NCI-H524 treated with DMSO at 0.1 percent for 48 hours (cell line): ENCODE data around the gene RAP1GAP2.

Experiments
- DNase-seq: peaks from one replicate; lab custom pipeline; 2025; lab: John Stamatoyannopoulos, UW

RAP1GAP2 gene

GRCh38 chr17:2853283-2854142 is 57.3 kb downstream of the RAP1GAP2 start:
- no peak for DNase-seq

- no peak for DNase-seq
These were observed 58.2 kb downstream of the RAP1GAP2 start for GRCh38 chr17:2854143-2855055.

DNA sequence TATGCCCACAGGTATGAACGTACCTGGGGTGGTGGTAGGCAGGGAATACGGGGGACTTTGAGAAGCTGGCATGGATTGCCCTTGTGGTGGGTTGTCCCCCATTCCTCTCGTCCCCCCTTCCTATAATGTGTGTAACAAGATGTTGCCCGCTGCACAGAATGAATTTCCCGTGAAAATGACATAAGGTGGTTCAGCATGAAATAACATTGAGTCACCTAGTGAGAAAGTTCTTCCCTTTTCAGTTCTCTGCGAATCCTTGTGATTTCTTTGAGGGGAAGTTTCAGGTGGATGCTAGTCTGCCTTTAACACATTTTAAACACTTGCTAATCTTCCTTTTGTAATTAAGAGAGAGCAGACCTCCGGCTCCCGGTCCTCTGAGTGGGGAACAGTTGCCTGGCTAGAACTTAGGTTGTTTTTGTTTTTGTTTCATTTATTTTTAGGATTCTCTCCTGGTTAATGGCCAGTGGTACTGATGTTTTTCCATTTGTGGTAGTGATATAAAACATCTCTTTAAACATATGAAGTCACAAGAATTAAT is 58.9 kb downstream of the RAP1GAP2 start:
- no peak for DNase-seq

DNA sequence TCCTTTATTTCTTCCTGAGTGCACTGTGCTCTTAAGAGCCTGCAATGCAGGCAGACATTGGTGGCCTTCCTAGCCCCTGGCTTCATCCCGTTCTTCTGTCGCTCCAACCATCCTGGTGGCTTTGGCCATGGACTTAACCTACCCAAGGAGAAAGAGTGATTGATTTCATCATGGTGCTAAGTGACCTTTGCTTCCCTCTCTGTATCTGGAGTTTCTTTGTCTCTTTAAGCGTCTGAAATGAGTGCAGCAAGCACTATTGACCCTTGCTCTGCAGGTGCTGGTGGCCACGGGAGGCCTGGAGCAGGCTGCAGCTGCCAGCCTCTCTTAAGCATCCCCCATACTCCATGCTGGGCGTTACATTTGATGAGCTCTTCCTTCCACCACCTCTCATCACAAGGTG is 60.5 kb downstream of the RAP1GAP2 start:
- no peak for DNase-seq

DNA sequence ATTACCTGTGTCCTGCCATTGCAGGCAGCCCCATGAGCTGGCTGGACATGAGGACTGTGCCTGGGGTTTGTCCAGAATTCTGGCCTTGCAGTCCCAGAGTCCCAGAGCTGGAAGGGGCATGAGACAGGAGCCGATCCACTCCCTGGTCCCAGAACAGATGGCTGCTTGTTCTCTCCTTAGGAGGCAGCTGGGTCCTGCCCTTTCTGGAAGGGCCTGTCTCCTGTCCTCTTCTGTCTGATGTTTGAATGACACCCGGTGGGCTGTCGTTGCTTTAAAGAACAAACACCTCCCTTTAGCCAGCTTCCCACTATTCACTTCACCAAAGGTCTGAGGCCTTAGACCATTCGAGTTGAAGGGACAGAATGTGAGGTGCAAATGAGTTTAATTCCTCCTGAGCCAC is 63.8 kb downstream of the RAP1GAP2 start:
- DNase-seq: peak; percentile 38

DNA sequence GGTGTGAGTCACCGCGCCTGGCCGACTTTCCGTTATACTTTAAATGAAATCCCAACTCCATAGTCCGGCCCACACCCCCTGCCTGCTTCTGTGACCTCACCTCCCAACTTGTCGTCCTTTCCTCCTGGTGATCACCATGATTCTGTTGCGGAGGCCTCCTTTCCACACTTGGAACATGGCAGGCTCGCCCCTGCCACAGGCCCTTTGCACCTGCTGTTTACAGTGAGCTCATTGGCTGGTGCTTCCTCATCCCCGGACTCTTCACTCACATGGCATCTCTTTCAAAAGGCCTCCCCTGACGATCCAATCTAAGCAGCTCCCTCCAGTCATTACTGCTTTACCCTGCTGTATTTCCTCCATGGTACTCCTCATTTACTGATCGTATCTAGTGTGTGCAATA is 64.6 kb downstream of the RAP1GAP2 start:
- DNase-seq: no peak

DNA sequence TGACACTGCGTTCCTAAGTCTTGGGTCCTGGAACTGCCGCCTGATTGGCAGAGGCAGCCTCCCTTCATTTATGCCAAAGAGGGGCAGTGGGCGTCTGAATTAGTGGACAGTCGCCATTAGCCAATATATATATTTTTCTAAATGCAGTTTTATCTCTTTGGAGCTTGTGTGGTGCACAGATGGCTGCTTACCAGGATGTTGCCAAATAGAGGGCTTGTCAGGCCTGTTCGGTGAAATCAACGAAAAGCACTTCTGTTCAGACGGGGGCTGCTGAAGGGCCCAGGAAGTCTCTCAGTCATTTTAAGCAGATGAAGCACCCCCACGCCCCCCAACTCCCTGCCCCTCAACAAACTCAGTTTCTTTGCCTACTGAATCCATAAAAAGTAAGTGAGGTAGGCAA is 66.0 kb downstream of the RAP1GAP2 start:
- DNase-seq: no peak

- no peak for DNase-seq
These were observed 67.0 kb downstream of the RAP1GAP2 start for GRCh38 chr17:2863204-2863603.

DNA sequence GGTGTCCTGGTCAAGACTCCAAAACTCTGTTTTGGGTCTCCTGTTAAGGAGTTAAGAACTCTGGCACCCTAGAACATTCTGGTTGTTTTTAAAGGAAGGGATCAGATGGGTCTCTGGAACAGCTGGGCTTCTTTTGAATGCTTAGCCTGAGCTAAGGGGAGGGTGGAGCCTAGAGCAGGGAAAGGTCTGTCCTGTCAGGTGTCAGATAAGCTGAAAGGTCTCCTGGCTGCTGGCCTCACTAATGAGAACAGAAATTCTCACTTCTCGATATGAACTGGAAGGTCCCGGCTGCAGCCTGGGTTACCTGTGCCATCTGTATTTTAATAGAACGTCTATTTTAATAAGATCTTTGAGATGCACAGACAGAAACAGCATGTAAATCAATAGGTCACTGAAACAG is 69.0 kb downstream of the RAP1GAP2 start:
- no peak for DNase-seq

DNA sequence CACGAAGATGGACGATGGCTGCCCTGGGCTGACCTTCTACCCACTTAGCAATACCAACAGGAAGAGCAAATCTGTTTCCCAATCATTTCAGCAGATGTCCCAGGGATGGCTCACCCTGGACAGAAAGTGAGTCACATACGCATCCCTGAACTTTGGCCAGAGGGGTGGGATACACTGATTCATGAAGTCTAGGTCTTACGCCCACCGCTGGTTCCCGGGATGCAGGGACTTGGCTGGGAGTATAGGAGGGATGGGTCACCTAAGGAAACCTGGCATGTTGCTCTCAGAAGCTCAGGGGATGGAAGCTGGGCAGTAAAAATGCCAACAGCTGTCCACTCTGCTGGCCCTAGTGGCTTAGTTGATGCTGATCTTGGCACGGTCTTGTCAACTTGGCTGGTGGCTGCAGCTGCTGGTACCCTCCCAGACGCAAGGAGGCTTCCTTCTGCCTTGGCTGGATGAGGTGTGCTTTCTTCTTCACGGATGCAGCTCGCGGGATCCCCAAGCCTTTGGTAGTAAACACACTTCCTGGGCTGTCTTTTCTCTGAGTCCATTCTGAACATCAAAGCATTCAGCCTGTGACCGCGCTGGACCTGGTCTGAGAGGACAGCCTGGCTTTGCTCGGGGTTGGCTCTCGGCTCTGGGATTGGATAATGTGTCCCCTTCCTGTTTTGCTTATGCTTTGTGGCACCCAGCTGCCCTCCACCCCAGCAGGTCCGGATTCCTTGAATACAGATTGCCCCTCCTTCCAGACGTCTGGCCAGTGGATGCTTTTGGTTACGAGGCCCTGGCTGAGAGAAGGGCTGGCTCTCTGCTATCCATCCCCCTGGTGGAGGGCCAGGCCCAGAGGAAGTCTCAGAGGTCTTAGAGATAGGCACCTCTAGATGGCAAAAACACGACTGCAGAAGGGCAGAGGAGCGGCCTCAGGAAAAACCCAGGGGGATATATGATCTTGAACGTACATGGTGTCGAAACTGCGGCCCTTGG is 71.5 kb downstream of the RAP1GAP2 start:
- no peak for DNase-seq

DNA sequence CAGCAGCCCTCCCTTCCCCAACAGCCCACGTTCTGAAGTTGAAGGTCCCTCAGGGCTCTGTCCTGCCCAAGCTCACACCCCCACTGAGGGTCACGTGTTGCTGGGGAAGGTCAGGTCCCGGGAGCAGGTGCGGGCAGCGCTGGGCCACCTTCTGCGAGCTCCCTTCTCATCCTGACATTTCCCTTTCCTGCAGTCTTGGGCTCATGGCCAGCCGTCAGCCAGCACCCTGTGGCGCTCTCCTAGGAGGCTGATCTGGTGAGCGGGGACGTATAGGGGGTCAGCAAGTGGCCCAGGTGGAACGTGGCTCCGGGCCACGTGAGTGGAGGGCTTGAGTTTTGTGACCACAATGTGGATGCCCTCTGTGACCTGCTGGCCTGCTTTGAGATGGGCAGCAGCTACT is 73.4 kb downstream of the RAP1GAP2 start:
- no peak for DNase-seq

DNA sequence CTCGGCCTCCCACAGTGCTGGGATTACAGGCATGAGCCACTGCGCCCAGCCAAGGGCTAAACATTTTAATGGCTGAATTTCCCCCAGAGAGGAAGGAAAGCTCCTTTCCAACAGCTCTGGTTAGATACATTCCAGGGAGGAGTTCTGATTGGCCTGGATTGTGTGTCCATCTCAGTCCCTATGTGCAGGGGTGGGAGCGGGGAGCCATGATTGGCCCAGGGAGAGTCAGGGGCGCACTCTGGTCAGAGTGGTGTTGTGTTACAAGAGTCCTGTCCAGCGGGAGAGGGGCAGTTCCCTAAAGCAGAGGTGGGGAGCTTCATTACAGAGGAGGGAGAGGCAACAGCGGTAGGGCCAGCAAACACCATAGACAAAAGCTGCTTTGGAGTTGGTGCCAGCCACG is 75.0 kb downstream of the RAP1GAP2 start:
- no peak for DNase-seq

DNA sequence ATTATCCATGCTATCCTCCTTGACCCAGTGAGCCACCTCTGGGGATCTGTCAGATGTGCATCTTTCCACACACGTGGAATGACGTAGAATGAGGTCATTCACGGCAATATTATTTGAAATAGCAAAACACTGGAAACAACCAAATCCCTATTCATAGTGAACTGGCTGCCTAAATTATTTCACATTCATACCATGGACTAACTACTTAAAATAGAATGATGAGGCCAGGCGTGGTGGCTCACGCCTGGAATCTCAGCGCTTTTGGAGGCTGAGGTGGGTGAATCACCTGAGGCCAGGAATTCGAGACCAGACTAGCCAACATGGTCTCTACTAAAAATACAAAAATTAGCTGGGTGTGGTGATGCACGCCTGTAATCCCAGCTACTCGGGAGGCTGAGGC is 75.5 kb downstream of the RAP1GAP2 start:
- no peak for DNase-seq

DNA sequence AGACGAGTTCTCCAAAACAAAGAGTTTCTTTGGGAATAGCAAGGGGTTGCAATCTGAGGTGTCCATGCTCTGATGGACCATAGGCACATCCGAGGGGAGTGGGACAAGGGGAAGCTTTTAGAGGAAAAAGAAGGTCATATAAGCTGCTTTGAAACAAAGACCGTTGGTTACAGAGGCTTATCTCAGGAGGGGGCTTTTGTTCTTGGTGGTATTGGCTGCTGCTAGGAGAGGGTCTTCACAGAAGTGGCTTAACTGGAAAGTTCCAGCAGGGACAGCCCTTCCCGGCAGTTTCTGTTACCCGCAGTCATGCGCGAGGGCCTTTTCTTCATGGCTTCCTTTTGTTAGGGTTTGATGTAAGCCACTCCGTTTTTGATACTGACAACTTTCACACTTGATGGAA is 76.0 kb downstream of the RAP1GAP2 start:
- no peak for DNase-seq

GRCh38 chr17:2874189-2874686 is 78.0 kb downstream of the RAP1GAP2 start:
- no peak for DNase-seq

DNA sequence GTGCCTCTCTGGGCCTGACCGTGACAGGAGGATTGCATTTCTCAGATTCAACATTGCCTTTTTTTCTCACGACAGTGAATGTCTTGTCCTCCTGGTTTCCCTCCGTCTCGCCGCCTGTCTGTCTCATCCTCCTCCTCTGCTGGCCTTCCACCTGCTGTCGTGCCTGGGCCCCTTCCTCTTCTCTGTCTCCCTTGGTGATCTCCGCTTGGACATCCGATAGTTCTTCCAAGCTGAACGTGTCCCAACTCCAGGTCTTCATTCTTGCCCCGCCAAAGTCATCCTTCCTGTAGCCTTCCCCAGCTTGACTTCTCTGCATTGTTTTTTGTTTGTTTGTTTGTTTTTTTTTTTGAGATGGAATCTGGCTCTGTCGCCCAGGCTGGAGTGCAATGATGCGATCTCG is 79.4 kb downstream of the RAP1GAP2 start:
- no peak for DNase-seq

GRCh38 chr17:2876467-2876866 is 80.2 kb downstream of the RAP1GAP2 start:
- no peak for DNase-seq

DNA sequence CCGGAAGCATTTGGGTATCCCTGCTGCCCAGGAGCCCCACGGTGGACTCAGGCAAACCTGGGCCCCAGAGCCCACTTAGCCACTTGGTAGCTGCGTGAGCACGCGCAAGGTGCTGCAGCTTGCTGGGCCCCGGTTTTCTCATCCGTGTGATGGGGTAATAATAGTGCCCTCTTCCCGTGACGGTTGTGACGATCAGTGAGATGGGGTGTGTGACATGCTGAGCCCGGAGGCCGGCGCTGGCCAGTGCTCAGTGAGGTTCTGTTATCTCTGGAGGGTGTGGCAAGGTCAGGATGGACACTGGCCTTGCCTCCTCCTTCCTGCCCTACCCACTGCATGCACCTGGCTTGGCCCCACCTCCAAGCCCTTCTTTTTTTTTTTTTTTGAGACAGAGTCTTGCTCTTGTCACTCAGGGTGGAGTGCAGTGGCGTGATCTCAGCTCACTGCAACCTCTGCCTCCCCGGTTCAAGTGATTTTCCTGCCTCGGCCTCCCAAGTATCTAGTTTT is 82.6 kb downstream of the RAP1GAP2 start:
- DNase-seq: no peak

- DNase-seq: no peak
These were observed 83.8 kb downstream of the RAP1GAP2 start for GRCh38 chr17:2880050-2880449.

DNA sequence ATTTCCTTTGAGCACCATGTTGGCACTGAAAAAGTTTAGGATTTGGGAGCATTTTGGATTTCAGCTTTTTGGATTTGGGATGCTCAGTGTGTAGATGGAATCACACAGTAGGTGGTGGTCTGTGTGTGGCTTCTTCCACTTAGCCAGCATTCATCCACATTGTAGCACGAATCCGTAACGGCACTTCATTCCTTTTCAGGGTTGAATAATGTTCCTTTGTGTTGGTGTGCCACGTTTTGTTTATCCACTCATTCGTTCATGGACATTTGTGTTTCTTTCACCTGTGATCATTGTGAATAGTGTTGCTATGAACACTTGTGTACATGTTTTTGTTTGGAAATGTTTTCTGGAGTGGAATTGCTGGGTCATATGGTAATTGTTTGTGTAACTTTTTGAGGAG is 85.1 kb downstream of the RAP1GAP2 start:
- DNase-seq: no peak

DNA sequence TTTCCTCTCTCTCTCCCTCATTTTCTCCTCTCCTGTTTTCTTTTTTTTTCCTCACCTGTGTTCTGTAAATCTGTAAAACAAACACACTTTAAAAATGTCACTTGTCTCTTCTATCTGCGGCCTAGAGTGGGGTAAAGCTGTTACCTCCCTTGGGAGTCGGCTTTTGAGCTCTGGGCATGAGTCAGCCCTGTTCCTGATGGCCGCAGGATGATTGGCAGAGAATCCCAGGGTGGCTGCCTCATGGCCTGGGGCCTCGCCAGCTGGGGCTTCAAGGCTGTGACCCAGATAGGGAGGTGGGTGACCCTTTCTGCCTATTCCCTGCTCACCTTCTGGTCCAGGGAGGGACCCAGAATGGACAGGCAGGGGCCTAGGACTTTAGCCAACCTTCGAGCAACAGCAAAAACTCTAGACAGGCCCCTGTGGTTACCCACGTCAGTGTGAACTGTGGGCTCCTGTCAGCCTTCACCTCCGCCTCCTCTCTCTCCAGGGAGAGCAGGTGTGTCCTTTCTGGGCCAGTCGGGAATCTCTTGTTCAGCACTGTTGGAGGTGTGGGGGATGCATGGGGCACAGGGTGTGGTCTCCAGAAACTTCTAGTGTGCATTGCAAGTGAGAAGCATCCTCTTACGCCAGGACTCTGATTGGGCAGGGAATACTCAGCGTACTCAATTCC is 87.4 kb downstream of the RAP1GAP2 start:
- peak; percentile 37 for DNase-seq
